K562 (cell line): ENCODE results near the gene PDZRN4. TPM values are rescaled to one million over a fixed set of nuclear protein-coding genes. Genes with fewer than 3 reads are reported as not detected.

Source experiments
- ATAC-seq: fragments of 200-7000 bp; cut with Tn5 transposase; 3 replicates; pipeline ENCODE4 v1.9.1; 2020; ENCODE audit warnings: moderate library complexity
- BruUV-seq: library from RNA; stranded (reverse); fragments of 400-500 nt; replicated peaks from 2 replicates; lab custom pipeline; 2021; lab: Mats Ljungman, UMichigan
- CTCF ChIA-PET: fragments of 300-600 bp; formaldehyde crosslinking; extraction: SDS; loops from one replicate; lab custom pipeline; 2021; ENCODE audit warnings: low intra/inter-chr PET ratio; lab: Yijun Ruan, JAX
- POLR2A ChIA-PET: fragments of 300-600, 350-650 bp; sonication (Branson Sonifier 250); formaldehyde crosslinking; extraction: SDS; loops from one replicate; lab custom pipeline; 2021; ENCODE audit warnings: antibody characterized with exemption, inconsistent platforms; lab: Yijun Ruan, JAX
- DNase-seq, 4 experiments: peaks; one replicate each; pipeline versions ENCODE4 v3.0.0 to v3.0.0-alpha.2; 2011 to 2018; ENCODE audit warnings: low spot score in 3 of 4, mixed read lengths in 3 of 4; ENCODE audit errors: extremely low read depth in 1 of 4
- FAIRE-seq: peaks from 2 replicates; lab custom pipeline; 2011; peaks lifted over from hg19 to GRCh38; lab: Jason Lieb, UNC
- H2AFZ ChIP-seq: 2 replicates; pipeline ENCODE4 v1.6.0; 2011; ENCODE audit warnings: low read depth, low read length, control low read depth, inconsistent platforms
- H3K27ac ChIP-seq: fragments of 200-600 bp; 3 replicates; pipeline ENCODE4 v1.8.0; 2011; ENCODE audit warnings: low read depth, mild to moderate bottlenecking, control low read depth, inconsistent platforms, low read length, moderate library complexity, mixed read lengths; ENCODE audit errors: extremely low read depth
- H3K27me3 ChIP-seq, 2 experiments: fragments of 300-600 bp in 1 of 2; 2 replicates in 1 of 2; 3 replicates in 1 of 2; pipeline versions ENCODE4 v1.6.0 to v1.8.0; 2011; ENCODE audit warnings: inconsistent platforms in 2 of 2, low read length in 2 of 2, mild to moderate bottlenecking in 1 of 2, mixed read lengths in 1 of 2, moderate library complexity in 1 of 2; ENCODE audit not compliant: control insufficient read depth in 2 of 2, insufficient read depth in 2 of 2
- H3K36me3 ChIP-seq: fragments of 300-600 bp; 3 replicates; pipeline ENCODE4 v1.8.0; 2011; ENCODE audit warnings: mild to moderate bottlenecking, low read length, inconsistent platforms; ENCODE audit not compliant: control insufficient read depth, insufficient read depth
- H3K4me1 ChIP-seq, 2 experiments: fragments of 200-600 bp in 1 of 2; replicated peaks in 1 of 2; 2 replicates in 1 of 2; 3 replicates in 1 of 2; pipeline versions ENCODE4 v1.5.1 to v1.8.0; 2011; ENCODE audit warnings: inconsistent platforms in 2 of 2, low read length in 2 of 2, mild to moderate bottlenecking in 1 of 2, mixed read lengths in 1 of 2, moderate library complexity in 1 of 2; ENCODE audit not compliant: control insufficient read depth in 2 of 2, insufficient read depth in 2 of 2
- H3K4me2 ChIP-seq: 2 replicates; pipeline ENCODE4 v1.6.1; 2011; ENCODE audit warnings: low read length, control low read depth, inconsistent platforms, mixed read lengths; ENCODE audit not compliant: insufficient read depth
- H3K4me3 ChIP-seq: fragments of 200-600 bp; sonication (generic), shearing (Covaris generic); 2 replicates; pipeline ENCODE4 v1.5.1; 2016; ENCODE audit warnings: control low read depth, inconsistent platforms
- H3K79me2 ChIP-seq: fragments of 200-600 bp; 3 replicates; pipeline ENCODE4 v1.8.0; 2011; ENCODE audit warnings: low read length, inconsistent platforms; ENCODE audit not compliant: control insufficient read depth, insufficient read depth
- H3K9ac ChIP-seq, 2 experiments: 2 replicates each; pipeline versions ENCODE4 v1.6.0 to v1.6.1; 2011; ENCODE audit warnings: low read depth in 2 of 2, low read length in 2 of 2, control low read depth in 1 of 2, inconsistent platforms in 1 of 2, mild to moderate bottlenecking in 1 of 2, mixed read lengths in 1 of 2; ENCODE audit not compliant: insufficient read depth in 1 of 2
- H3K9me1 ChIP-seq: one replicate; pipeline ENCODE4 v1.6.0; 2011; ENCODE audit warnings: inconsistent platforms, mild to moderate bottlenecking, low read length, moderate library complexity; ENCODE audit not compliant: control insufficient read depth, insufficient read depth
- H3K9me3 ChIP-seq: replicated peaks from 2 replicates; pipeline ENCODE4 v1.5.1; 2011; ENCODE audit warnings: low read depth, low read length, inconsistent platforms; ENCODE audit not compliant: control insufficient read depth, insufficient read depth
- H4K20me1 ChIP-seq: replicated peaks from 2 replicates; pipeline ENCODE4 v1.6.1; 2011; ENCODE audit warnings: low read length, inconsistent platforms, mixed read lengths; ENCODE audit not compliant: control insufficient read depth, insufficient read depth
- HCFC1 ChIP-seq: IDR thresholded peaks from 2 replicates; pipeline ENCODE4 v1.6.1; 2012; ENCODE audit warnings: low read depth, low read length, improper control_type of control experiment
- HDGF ChIP-seq: fragments of 450-650 bp; IDR thresholded peaks from 2 replicates; pipeline ENCODE4 v1.6.1; 2016
- ZNF239 ChIP-seq: fragments of 250-450 bp; sonication (Bioruptor Pico); IDR thresholded peaks from 2 replicates; pipeline ENCODE4 v1.4.0; 2020; ENCODE audit warnings: mild to moderate bottlenecking
- ZNF318 ChIP-seq, 2 experiments: fragments of 450-650 bp; IDR thresholded peaks; 2 replicates each; pipeline ENCODE4 v1.6.1; 2016; ENCODE audit warnings: mild to moderate bottlenecking in 2 of 2, borderline replicate concordance in 1 of 2, low read depth in 1 of 2, moderate library complexity in 1 of 2
- ZNF445 ChIP-seq: fragments of 250-450 bp; sonication (Bioruptor Pico); IDR thresholded peaks from 2 replicates; pipeline ENCODE4 v1.4.0; 2020; ENCODE audit warnings: low read depth, mild to moderate bottlenecking, moderate library complexity
- ZNF699 ChIP-seq: fragments of 250-450 bp; sonication (Bioruptor Pico); IDR thresholded peaks from 2 replicates; pipeline ENCODE4 v1.8.0; 2021; ENCODE audit warnings: mild to moderate bottlenecking, moderate library complexity; ENCODE audit not compliant: insufficient replicate concordance
- WGBS: fragments of 100-300 bp; shearing (Covaris generic); methylation state at CpG from one replicate; pipeline ENCODE4 v1.1.6; 2016; ENCODE audit warnings: low coverage, mixed read lengths; ENCODE audit not compliant: insufficient coverage; ENCODE audit errors: missing lambda C conversion rate; 5-methylcytosine and 5-hydroxymethylcytosine counted together
- in situ Hi-C: fragments of 300-500 bp; cut with MboI; formaldehyde crosslinking; loops from 4 replicates; pipeline ENCODE4 v1.15.0; 2018; ENCODE audit warnings: inconsistent platforms, mixed read lengths
- intact Hi-C: fragments of 100-400 bp; cut with micrococcal nuclease; formaldehyde crosslinking; loops from 2 replicates; pipeline ENCODE4 v1.14.2; 2022
- polyA plus RNA-seq, 8 experiments: library from polyadenylated mRNA; depleted of rRNA in 4 of 8; stranded (reverse) in 5 of 8; unstranded in 3 of 8; fragments of >200 nt; fragmentation: Nextera tagmentation in 2 of 8; fragmentation: Illumina TruSeq in 1 of 8; extraction: Ambion mirVana in 2 of 8; extraction: Trizol in 1 of 8; gene quantifications; 2 replicates each; pipeline versions ENCODE4 v1.2.1 to v1.2.3, GENCODE V29; 2011 to 2014; ENCODE audit warnings: inconsistent platforms in 1 of 8, missing spikeins in 1 of 8
- total RNA-seq, 7 experiments: library from RNA; depleted of rRNA in 6 of 7; stranded (reverse); fragments of >200 nt in 6 of 7; fragmentation: Illumina TruSeq in 2 of 7; extraction: Trizol in 2 of 7; gene quantifications; 2 replicates each; pipeline versions ENCODE4 v1.2.1 to v1.2.3, GENCODE V29; 2011 to 2021; ENCODE audit warnings: low replicate concordance in 1 of 7

The PDZRN4 gene
- total and polyA plus RNA-seq, 9 of the 15 experiments (the other 6 are each of a cell fraction or from before 2014, with no cell fraction given): not detected

DNA sequence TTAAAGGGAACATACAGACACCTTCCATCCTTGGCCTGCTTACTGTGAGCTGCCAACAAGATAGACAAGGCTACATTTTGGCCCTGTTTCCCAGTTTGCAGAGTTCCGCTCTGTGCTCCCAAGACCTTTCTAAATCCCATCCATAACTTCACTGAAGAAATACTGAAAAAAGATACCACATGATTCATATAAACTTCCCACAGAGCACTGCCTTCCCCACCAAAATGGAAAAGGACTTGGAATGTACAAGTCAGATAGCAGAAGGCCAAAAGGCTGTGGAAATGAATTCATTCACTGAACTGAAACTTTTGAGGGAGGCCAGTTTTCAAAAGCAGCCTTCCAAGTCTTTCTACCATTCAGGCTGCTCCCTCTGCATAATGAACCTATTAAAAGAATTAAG is 29.6 kb downstream of the PDZRN4 start (continued):
- TF ChIP-seq ZNF318 (IDR thresholded peaks at IDR 0.05; ENCODE audit: borderline replicate concordance in 1 of 2, low read depth in 1 of 2): no peak

DNA sequence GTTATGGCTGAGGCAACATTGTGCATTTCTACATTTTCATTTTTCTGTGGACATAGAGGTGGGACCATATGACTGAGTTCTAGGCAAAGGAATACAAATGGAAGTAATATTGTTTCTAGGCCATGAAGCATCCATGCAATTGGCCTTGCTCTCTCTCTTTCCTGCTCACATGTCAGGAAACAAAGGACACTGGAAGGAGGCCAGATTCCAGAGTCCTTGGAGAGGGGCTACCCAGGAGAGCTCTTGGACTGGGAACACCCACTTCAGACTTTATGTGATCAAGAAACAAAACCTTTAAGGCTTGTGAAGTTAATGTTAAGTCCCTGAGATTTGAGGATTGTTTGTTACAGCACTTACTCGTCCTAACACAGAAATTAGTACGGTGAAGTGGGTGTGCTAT is 32.8 kb downstream of the PDZRN4 start:
- Histone ChIP-seq H3K9me1 (no peaks in the 10 kb centered on the region), H2AFZ (no peak overlapping the region), H3K9me3 (no peaks in the 10 kb centered on the region), H3K4me2 (no peak overlapping the region), H3K9ac (no peak overlapping the region), H4K20me1 (no peaks in the 10 kb centered on the region), H3K27me3 (no peaks in the 10 kb centered on the region), H3K36me3 (no peaks in the 10 kb centered on the region), H3K27ac (no peak overlapping the region), H3K4me1 (no peaks in the 10 kb centered on the region), H3K4me3 (no peak overlapping the region), H3K79me2 (no peaks in the 10 kb centered on the region)
- FAIRE-seq (no peak), ATAC-seq (no peak), DNase-seq (no peak)
- WGBS: 3% methylated on average over 2 of the region's 2 CpGs
- CTCF ChIA-PET: no interaction called here
- intact Hi-C loops (no loop called here), in situ Hi-C loops (no loop called here)
- POLR2A ChIA-PET: no interaction called here
- no TSS peak for BruUV-seq
- no peak for TF ChIP-seq ZNF699
- no peak for TF ChIP-seq HCFC1
- TF ChIP-seq ZNF239 (CRISPR knock-in tag): no peak
- no peak for TF ChIP-seq ZNF445 (CRISPR knock-in tag)
- no peak for TF ChIP-seq HDGF
